ENCODE results near the gene WDR37.
"Not testable (repeated sequence)": the region's sequence is repeated elsewhere in the genome, so short reads cannot be mapped to it uniquely, and the experiment has no call there.

The WDR37 gene

DNA sequence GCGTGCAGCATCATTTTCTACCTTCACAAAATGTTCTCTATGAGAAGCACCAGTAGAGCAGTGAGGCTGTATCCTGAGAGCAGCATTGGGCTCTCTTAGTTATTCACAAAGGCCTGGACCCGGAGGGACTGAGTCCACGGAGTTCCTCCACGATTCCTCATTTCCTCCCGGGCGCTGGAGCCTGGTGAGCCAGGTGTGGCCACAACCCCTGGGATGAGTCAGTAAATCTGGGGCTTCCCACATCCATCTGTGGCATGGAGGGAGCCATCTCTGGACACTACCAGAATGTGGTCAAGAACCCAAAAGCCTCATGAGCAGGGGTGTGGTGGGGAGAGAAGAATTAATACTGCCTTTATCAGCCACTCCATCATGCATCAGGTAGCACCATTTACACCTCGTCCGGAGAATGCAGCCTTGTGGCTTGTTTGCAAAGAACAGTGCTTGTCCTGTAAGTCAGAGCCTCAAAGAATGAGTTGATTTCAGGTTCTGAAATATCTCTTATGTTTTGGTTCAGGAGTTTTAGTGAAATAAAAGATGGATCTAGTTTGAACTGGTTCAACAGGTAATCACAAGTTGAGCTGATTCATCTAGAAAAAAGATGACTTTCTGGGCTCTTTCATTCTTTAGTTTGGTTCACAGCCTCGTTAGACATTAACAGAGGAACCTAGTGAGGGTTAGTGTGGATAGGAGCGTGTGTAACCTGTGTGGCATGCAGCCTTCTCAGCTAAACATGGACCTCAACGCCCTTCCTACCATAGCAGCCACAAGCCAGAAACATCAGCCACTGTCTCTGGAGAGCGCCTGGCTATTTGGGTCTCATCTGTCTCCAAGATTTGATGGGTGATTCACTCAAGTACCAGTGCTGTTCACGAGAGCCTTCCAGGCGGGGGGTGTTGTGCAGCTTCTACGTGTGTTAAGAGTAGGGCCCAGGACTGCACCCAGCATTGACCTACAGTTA lies 95.2 kb downstream of the WDR37 start:
- in situ Hi-C loops (cut with MboI; ENCODE audit: low sequenced_read_pairs), result no loop called here

DNA sequence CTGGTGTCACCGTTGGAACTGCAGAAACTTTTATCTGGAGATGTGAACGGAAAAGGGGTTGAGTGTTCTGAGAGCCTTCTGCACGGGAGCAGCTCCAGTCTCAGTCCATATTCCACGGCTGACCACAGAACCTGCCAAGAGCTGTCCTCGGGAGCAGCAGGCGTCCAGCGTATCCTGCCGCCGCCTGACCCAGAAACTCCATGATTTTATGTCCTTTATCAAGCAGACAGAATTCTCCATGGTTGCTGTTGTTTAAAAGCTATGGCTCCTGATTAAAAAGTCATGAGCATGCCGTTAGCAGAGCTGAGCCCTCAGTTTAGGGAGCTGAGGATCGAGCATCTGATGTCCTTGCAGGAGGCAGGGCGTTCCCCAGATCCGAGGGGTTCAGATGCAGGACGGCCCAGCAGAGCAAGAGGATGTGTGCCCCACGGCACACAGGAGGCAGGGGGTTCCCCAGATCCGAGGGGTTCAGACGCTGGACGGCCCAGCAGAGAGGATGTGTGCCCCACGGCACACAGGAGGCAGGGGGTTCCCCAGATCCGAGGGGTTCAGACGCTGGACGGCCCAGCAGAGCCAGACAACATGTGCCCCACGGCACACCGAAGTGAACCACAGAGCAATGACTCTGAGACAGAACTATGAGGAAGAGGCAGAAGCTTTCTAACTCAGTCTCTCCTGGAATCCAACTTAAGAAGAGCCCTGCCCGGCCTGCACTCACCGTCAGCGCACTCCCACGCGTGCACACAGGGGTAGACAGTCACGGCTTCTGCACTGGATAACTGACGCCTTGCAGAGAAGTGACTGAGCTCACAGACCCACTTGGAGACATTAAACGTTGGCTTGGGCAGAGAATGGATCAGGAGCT lies 96.4 kb downstream of the WDR37 start:
- in situ Hi-C loops (cut with MboI; ENCODE audit: low sequenced_read_pairs), result no loop called here

DNA sequence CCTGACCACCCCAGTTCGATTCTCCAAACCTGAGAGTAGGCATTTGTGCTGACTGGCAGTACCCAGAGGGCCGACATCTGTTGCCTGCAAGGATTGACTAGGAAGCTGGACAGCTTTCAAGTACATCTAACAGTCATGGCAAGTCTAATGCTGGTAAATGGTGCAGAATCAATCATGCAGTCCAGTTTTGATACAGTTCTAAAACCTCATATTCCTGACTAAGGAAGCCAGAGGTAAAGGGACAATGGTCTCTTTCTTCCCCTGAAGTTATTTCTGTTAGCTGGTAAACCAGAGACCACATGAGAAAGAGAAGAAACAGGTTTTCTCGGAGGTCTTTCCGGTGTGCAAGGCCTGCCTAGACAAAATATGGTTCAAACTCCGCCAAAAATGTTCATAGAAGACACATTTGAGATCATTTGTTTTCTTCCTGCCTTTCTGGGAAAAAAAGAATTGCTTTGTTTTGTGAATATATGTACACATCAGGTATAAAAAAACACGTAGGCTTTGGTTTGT lies 97.1 kb downstream of the WDR37 start:
- in situ Hi-C loops (cut with MboI; ENCODE audit: low sequenced_read_pairs), result no loop called here

DNA sequence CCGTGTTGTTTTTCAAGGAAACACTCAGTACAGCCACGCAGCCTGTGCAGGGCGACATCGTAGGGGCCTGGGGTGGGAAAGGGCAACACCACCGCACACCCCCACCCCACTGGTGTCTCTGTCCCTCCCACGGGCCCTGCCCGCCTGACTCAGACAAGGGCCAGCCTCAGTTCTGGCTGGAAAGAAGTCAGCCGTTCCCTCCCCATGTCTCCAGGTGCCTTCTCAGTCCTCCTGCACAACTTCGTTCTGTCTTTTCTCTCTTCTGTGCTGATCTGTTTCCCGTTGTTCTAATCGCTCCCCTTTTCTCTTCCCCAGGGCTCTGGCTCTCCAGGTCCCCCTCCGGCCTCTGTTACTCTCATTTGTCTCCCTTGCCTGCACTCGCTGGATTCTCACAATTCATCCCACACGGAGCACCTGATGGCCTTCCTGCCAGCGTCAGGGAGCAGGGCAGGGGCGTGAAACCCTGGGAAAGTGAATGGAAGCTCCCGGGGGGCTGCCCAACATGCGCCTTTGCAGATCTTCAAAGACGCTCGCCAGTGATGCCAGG lies 97.7 kb downstream of the WDR37 start:
- in situ Hi-C loops (cut with MboI; ENCODE audit: low sequenced_read_pairs), result no loop called here

DNA sequence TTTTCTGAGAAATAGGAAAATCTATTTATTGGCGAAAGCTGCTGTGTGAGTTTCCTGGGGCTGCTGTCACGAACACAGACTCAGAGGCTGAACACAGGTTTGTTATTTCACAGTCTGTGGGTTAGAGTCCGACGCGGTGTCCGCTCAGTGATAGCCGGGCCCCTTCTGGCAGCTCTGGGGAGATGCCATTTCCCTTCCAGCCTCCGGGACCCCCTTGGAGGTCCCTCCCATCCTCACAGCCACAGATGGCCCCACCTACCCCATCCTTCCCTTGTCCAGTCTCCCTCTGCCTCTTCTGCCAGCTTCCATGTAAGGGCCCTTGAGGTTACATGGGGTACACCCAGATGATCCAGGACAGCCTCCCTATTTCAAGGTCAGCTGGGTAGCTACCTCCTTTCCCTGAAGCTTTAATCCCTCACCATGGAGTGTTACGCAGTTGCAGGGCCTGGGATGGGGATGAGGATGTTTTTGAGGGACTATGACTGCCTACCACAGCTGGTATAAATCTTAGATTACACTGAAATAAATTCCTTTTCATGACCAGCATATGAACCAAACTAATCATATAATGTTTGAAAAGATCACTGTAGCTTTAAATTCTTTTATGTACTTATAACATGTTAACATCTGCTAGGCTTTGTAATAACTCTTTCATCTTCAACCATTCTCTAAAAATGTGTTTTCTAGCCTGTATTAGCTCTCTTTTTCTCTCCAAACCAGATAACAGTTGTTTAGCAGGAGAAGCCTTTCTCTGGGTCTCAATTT lies 98.5 kb downstream of the WDR37 start:
- in situ Hi-C loops (cut with MboI; ENCODE audit: low sequenced_read_pairs), result no loop called here

DNA sequence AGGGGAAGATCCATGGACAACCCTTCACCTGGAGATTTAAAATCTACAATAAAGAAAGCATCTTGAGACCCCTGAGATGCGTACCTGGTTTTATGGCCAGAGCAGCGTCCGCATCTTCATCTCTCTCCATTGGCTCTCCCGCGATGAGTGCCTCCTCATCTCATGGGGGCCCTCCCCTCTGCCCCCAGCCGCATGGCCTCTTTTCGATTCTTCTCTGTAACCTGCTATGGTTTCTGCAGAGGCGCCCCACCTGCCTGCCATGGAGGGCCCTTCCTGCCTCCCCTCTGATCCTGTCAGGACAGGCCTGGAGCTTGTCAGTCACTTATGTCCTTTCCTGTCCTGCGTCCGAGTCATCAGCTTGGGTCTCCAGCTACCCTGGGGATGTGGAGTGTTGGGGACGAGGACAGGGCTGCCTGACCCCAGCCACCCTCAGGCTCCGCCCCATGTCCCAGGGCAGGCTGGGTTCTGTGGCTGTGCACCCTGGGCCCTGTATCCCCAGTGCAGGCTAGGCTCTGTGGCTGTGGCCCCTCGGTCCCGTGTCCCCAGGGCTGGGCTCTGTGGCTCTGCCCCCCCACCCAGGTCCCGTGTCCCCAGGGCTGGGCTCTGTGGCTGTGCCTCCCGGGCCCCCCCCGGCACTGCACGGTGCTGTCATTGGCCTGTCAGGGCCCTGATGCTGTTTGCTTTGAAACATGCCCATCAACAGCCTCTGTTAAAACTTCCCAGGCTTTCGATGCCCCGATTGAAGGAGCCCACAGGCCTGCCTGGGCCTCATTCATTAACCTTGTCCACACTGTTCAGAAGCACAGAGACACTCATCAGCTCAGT lies 99.8 kb downstream of the WDR37 start:
- in situ Hi-C loops (cut with MboI; ENCODE audit: low sequenced_read_pairs), result no loop called here

DNA sequence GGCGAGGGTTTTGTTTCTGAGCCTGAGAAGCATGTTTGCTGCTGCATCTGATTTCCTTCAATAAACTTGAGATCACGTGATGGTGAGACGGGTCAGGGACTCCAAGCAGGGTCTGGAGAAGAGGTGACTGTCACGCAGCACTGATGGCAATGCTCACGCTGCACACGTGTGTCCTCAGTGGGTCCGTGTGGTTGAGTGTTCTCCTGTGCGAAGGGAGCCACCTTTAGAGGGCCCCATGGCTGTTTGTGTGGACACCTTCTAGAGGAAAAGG lies 100.4 kb downstream of the WDR37 start:
- in situ Hi-C loops (cut with MboI; ENCODE audit: low sequenced_read_pairs), result no loop called here

DNA sequence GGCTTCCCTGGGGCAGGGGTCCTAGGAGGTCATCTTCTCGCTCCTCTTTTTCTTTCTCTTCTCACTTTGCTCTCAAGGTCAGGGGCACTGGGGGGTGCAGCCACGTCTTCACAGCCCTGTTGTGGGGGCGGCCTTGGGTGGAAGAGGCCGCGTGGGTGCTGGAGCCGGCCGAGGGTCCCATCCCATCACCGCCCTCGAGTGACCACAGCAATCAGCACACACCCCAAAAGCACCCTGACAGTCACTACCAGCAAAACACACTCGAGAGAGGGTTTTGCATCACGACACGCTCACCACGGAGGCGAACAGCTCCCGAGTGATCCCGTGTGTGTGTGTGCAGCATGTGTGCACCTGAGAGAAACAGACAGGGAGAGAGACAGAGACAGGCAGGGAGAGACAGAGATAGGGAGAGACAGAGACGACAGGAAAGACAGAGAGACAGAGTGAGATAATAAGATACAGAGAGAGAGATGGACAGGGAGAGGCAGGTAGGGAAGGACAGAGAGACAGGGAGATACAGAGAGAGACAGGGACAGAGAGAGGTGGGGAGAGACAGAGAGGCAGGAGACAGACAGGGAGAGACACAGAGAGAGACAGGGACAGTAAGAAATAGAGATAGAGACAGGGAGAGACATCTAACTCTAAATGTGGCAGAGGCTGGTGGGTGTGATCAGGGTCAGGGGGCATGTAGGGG lies 100.9 kb downstream of the WDR37 start:
- in situ Hi-C loops (cut with MboI; ENCODE audit: low sequenced_read_pairs), result no loop called here

DNA sequence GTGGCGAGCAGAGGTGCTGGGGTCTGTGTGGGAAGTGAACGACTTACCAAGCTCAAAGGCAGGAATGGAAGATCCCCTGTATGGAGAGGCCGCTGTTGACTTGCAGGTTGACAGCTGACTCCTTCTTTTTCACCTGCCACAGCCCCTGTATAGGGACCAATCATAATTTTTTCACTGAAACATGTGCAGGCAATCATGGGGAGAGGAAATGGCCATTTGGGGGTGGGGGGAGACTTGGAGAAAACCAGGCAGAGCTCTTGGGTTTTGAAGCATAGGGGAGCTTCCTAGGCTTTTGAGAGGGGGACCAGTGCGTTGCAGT lies 101.4 kb downstream of the WDR37 start:
- in situ Hi-C loops (cut with MboI; ENCODE audit: low sequenced_read_pairs), result no loop called here

DNA sequence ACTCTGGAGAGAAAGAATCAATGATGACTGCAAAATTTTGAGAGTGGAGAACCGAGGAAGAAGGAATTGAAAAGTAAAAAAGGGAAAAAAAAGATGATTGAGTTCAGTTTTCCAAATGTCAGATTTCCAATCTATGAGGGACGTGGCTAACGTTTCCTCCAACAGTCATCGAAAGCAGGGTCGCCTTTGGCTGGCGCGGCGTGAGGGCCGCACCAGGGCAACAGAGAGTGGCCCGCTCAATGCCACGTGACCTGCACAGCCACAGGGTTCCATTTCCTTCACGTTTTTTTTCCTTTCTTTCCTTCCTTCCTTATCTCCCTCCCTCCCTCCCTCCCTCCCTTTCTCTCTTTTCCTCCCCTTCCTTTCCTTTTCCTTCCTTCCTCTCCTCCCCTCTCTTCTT lies 101.9 kb downstream of the WDR37 start:
- in situ Hi-C loops (cut with MboI; ENCODE audit: low sequenced_read_pairs), result no loop called here

DNA sequence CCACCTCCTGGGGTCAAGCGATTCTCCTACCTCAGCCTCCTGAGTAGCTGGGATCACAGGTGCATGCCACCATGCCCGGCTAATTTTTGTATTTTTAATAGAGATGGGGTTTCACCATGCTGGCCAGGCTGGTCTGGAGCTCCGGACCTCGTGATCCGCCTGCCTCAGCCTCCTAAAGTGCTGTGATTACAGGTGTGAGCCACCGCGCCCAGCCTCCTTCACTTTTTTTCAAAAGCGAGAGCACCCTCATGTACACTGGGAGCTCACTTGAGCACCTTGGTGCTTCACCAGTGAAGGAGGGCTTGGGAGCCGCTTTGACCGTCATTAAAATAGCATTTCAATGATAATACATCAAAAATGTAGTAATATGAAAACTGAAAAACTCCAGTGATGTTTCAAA lies 102.4 kb downstream of the WDR37 start:
- in situ Hi-C loops (cut with MboI; ENCODE audit: low sequenced_read_pairs), result not testable (repeated sequence)

DNA sequence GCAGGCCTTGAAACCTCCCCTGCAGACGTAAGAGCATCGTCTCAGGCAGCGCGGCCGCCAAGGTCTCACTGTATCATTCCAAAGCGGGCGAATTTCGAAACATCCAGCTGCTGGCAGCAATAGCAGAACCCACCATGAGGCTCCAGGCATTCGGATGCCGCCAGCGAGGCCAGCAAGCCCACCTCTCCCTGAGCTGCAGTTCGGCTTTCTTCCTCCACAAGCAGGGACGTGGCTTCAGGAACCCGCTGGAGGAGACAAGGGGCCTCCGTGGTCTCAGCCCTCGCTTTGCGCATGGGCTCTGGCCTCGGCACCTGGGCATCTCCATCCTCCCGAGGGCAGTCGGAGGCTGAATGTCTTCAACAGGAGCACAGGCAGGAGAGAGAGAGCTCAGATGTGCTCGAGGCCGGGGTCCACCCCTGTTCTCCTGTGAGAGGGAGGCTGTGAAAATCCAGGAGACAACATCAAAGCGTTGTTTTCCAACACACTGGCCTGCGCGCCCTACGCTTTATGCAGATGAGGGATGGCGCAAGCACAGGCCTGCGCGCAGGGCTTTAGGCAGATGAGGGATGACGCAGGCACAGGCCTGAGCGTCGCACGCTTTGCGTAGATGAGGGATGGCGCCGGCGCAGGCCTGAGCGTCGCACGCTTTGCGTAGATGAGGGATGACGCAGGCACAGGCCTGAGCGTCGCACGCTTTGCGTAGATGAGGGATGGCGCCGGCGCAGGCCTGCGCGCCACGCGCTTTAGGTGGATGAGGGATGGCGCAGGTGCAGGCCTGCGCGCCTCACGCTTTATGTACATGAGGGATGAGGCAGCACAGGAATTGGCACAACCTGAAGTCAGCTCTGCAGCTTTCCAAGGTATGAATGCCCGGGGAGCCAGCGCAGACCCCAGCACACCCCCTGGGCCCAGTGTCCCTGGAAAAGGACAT lies 103.2 kb downstream of the WDR37 start:
- in situ Hi-C loops (cut with MboI; ENCODE audit: low sequenced_read_pairs), result no loop called here

DNA sequence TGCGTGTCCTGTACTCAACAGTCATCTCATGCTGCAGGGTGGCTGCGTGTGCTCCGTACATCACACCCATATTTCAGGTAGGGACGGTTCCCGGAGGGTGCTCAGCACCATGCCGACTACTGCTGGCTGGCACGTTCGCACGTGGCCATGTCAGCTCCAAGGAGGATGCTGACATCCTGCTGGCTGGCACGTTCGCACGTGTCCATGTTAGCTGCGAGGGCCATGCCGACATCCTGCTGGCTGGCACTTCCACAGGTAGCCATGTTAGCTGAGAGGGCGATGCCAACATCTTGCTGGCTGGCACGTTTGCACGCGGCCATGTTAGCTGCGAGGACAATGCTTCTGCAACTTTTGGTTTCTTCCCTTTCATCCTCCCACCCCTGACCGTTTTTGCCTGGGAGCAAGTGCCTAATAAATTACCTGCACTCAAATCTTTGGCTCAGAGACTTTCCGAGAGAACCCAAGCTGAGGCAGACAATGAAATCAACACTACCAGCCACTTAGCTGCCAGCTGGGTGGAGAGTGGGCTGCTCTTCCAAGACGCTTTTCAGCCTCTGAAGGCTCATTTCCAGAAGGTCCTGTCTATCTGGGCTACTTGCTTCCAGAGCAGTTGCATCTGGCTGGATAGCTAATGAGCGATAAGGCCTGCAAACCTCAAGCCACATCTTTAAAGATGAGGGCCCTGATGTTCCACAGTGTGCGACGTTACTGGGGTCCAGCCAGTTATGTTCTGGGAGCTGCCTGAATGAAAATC lies 104.6 kb downstream of the WDR37 start:
- in situ Hi-C loops (cut with MboI; ENCODE audit: low sequenced_read_pairs), result no loop called here

DNA sequence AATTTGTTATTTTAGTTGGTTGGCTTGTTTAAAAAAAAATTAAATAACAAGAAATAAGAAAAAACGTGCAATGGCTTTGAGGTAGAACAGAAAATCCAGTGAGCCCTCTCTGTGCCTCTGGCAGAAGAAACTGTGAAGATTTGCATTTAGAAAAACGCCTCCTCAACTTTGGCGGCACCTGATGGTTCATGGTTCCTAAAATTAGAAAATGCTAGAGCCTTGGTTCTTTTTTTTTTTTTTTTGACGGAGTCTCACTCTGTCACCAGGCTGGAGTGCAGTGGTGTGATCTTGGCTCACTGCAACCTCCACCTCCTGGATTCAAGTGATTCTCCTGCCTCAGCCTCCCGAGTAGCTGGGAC lies 105.1 kb downstream of the WDR37 start:
- in situ Hi-C loops (cut with MboI; ENCODE audit: low sequenced_read_pairs), result not testable (repeated sequence)

DNA sequence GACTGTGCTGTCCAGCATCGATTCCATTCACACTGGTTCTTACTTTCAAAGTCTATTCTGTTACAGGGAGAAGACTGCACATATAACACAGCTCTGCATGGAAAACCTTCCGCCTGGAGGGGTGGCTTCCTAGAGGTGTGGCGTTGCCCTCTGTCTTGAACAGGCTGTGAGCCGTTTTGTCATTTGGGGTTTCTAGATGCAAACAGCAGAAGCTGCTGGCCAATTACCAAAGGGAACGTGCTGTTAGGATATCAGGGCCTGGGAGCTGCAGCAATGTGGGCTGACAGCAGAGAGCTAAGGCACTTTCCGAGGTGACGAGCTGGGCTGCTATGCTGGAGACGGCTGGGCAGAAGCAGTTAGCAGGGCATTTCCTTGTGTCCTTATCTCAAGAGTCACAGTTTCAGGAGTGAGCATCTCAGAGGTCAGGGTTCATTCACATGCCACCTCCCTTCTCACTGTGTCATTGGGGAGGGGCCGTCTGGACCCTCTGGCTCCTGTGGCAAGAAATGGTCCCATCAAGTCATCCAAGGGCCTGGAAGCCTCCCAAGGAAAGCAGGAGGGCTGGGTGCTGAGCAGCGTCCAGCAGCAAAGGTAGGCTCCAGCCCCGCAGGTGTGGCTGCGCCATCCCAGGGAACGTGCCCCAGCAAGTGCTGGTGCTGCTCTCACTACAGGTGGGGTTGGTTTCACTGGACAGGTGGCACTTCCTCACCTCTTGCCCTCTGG lies 106.5 kb downstream of the WDR37 start:
- in situ Hi-C loops (cut with MboI; ENCODE audit: low sequenced_read_pairs), result no loop called here

DNA sequence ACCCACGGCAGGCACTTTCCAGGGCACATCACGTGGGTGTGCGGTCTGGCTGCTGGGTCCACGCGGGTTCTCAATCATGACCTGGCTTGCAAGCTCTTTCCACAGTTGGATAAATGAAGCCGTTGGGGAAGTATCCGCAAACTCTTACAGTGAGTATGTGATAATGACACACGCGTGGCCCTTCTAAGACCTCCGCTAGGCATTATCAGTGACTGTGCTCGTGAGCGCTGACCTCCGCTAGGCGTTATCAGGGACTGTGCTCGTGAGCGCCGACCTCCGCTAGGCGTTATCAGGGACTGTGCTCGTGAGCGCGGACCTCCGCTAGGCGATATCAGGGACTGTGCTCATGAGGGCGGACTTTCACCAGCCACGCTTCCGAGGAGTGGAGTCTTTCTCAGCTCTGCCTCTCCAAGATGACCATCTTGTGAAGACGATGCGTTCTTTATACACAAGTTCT lies 107.0 kb downstream of the WDR37 start:
- in situ Hi-C loops (cut with MboI; ENCODE audit: low sequenced_read_pairs), result no loop called here

DNA sequence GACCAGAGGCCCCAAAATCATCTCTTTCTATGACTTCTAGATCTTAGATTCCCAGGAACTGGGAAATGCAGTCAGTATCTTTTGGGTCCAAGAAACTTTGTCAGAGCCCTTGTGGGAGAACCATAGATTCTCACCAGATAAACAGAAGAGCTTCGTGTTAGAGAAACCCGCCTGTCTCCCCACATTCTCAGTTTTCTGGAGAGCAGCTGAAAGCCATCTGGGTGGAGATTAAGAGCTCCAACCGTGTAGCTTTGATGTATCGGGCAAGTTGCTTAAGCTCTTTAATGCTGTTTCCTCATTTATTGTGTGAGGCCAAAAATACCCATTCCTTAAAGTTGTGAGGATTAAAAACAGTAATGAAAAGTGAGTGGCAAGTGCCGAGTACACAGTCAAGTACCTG lies 107.6 kb downstream of the WDR37 start:
- in situ Hi-C loops (cut with MboI; ENCODE audit: low sequenced_read_pairs), result no loop called here

Data from HL-60/S4 treated with retinoic acid at 250 ng/mL for 4 days and 3 days (cell line).